T-helper 1 cell treated with Interleukin-12 subunit alpha and Interleukin-12 subunit beta and Interleukin-4 antibody, amounts not matched to agents 30 ng/mL and 1 ng/mL, for 36 hours (primary cell): ENCODE measurements around the gene CFAP53. TPM values are rescaled to one million over a fixed set of nuclear protein-coding genes. Genes with fewer than 3 reads are reported as not detected.

Source experiments
- intact Hi-C: fragments of 100-400 bp; cut with micrococcal nuclease; formaldehyde crosslinking; loops from one replicate; pipeline ENCODE4 v1.15.1; 2024
- total RNA-seq: library from RNA; stranded (reverse); gene quantifications from 2 replicates; pipeline ENCODE4 v1.2.3, GENCODE V29; 2022

The CFAP53 gene
- 0.44 and 0.61 TPM in 2 replicates for total RNA-seq

- intact Hi-C loops: loop anchor here (1.0 to 5.0 kb wide), 8 partner anchors 15 to 1724 kb away; partner anchors contain the start of genes CXXC1, LIPG, MBD1 and RPL17
Observed at GRCh38 chr18:50266248-50266704, at the start of gene CFAP53. Gene CFAP53 (minus strand): TSS chr18:50266495. CDS start chr18:50266404, 91 bp downstream.

GRCh38 chr18:50315100-50315871 is 49.0 kb upstream of the CFAP53 start:
- intact Hi-C loops: no loop called here

- intact Hi-C loops: no loop called here
Observed at GRCh38 chr18:50313873-50314460, 47.7 kb upstream of the CFAP53 start.

DNA sequence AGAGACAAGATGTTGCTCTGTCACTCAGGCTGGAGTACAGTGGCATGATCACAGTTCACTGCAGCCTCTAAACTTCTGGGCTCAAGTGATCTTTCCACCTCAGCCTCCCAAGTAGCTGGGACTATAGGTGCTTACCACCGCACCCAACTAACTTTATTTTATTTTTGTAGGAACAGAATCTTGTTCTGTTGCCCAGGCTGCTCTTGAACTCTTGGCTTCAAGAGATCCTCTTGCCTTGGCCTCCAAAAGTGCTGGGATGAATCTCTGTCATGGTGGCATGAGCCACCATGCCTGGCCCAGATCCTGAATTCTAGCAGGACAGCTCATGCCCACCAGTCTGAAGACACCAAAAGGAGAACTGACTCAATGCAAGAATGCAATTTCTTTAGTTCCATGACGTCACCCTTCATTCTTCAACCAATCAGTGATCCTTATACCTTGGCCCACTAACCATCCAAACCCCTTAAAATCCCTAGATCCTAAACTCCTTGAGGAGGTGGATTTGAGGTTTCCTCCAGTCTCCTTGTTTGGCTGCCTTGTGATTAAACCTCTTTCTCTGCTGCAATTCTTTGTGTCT is 46.8 kb upstream of the CFAP53 start:
- intact Hi-C loops: no loop called here

GRCh38 chr18:50312296-50313030 is 46.2 kb upstream of the CFAP53 start:
- intact Hi-C loops: no loop called here

GRCh38 chr18:50311650-50312049 is 45.4 kb upstream of the CFAP53 start:
- intact Hi-C loops: no loop called here

DNA sequence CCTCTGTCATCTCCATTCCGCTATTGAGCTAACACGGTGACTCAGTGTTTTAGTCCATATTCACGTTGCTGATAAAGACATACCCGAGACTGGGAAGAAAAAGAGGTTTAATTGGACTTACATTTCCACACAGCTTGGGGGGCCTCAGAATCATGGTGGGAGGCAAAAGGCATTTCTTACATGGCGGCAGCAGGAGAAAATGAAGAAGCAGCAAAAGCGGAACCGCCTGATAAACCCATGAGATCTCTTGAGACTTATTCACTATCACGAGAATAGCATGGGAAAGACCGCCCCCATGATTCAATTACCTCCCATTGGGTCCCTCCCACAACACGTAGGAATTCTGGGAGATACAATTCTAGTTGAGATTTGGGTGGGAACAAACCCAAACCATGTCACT is 43.8 kb upstream of the CFAP53 start:
- intact Hi-C loops: no loop called here

GRCh38 chr18:50308851-50309250 is 42.6 kb upstream of the CFAP53 start:
- intact Hi-C loops: loop anchor here (5.0 kb wide), 2 partner anchors 497 to 817 kb away; partner anchors contain the start of genes ACAA2 and RPL17

DNA sequence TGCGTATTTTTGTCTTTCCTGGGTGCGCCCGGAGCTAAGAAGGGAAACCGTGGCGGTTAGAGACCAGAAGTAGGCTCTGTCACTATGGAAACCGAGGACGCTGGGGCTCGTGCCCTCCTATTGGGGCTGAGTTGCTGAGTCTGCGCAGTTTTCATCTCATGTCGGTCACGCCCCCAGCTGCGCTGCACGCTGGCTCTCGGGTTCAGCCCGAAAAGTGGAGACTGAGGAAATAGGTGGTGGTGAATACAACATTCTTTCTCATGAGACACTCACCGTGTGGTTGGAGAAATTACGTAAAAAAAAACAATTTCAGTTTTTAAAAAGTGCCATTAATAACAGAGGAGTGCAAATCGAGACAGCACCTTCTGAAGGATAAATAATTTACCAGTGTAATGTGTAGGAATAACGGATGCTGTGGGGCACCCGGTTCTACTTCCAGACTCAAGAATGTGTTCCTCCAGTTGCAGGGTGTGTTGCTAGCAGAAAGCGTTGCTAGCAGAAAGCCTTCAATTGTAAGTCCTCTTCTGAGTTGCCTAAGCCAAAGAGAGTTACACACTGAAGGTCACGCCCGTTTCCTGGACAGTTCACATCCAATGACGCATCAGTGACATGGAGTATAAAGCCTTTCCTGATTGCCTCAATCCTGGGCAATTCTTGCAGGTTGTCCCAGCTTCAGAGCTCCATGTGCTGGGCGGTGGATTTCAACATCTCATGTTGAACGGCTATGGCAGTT is 41.6 kb upstream of the CFAP53 start:
- intact Hi-C loops: loop anchor here (1.0 to 5.0 kb wide), 9 partner anchors 10 to 816 kb away; partner anchors contain the start of genes ACAA2, CFAP53, CXXC1 and MBD1

- intact Hi-C loops: loop anchor here (1.0 to 5.0 kb wide), 9 partner anchors 9 to 815 kb away; partner anchors contain the start of genes ACAA2, CFAP53, CXXC1 and MBD1
Observed at GRCh38 chr18:50307400-50307737, 41.1 kb upstream of the CFAP53 start.

DNA sequence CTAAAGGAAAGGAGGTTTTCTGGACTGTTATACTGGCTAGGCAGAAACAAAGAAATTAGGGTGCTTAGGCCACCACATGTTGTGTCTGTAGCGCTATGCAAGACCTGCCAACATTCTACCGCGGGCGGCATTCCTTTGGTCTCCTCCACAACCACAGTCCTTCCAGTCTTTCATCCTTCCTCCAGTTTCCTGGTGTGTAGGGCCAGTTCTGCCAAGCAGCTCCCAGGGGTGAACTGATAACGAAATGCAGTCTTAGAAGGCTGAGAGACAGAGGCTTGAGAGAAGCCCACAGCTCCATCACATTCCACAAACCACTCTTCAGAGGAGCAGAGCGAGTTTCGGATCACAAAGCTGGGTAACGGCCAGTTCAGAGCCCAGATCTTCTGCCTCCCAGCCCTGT is 40.6 kb upstream of the CFAP53 start:
- intact Hi-C loops: loop anchor here (1.0 to 5.0 kb wide), 9 partner anchors 9 to 815 kb away; partner anchors contain the start of genes ACAA2, CFAP53, CXXC1 and MBD1

GRCh38 chr18:50301074-50301473 is 34.8 kb upstream of the CFAP53 start:
- intact Hi-C loops: no loop called here

GRCh38 chr18:50299626-50300388 is 33.5 kb upstream of the CFAP53 start:
- intact Hi-C loops: loop anchor here (2.0 kb wide), 1 partner anchor 21 kb away; no protein-coding TSS in a partner anchor

- intact Hi-C loops: loop anchor here (1.0 to 2.0 kb wide), 4 partner anchors 9 to 22 kb away; partner anchors contain the start of genes CXXC1 and MBD1
Observed at GRCh38 chr18:50298443-50299284, 32.4 kb upstream of the CFAP53 start.

GRCh38 chr18:50297621-50298442 is 31.5 kb upstream of the CFAP53 start:
- intact Hi-C loops: loop anchor here (1.0 to 2.0 kb wide), 4 partner anchors 9 to 23 kb away; partner anchors contain the start of genes CXXC1 and MBD1

DNA sequence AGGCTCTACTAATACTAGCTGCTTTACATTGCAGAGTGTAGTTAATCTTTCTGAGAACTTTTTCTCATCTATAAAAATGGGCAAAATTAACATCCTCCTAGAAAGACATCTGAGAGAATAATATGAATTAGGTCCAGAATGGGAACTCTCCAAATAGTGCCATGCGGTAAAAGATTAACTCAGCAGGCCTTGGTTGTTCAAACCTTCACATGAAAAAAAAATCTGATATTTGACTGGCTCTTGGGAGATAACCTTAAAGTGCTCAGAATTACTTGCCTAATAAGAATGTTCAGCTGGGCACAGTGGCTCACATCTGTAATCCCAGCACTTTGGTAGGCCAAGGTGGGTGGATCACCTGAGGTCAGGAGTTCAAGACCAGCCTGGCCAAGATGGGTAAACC is 26.7 kb upstream of the CFAP53 start:
- intact Hi-C loops: no loop called here

- intact Hi-C loops: loop anchor here (5.0 to 10.0 kb wide), 2 partner anchors 676 to 1752 kb away; partner anchors contain the start of genes CTIF and ELAC1
Observed at GRCh38 chr18:50289108-50289443, 22.8 kb upstream of the CFAP53 start.
